GM21717 (cell line): ENCODE results near the gene KCNK2.

ENCODE experiments used
- ATAC-seq: cut with Tn5 transposase; IDR thresholded peaks from one replicate; pipeline ENCODE4 v1.9.1; 2021; ENCODE audit warnings: mild to moderate bottlenecking, moderate library complexity; ENCODE audit not compliant: unreplicated experiment

The KCNK2 gene

DNA sequence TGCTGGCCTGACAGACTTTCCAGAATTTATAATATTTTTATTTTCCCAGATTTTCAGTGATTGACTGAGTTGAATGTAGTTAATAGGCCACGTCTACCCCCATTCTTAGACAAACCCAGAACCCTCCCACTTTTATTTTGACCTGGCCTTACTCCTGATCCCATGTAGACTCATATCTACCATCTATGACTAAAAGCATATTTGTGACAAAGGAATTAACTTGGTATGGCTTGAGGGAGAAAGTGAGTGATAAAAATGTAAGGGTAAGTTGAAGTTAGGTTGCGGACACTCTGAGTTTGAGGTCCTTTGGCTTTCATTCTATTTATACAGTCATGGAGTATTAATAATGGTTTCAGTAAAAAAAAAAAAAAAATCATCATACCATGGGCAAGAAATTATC lies 168.4 kb downstream of the KCNK2 start:
- no peak for ATAC-seq

DNA sequence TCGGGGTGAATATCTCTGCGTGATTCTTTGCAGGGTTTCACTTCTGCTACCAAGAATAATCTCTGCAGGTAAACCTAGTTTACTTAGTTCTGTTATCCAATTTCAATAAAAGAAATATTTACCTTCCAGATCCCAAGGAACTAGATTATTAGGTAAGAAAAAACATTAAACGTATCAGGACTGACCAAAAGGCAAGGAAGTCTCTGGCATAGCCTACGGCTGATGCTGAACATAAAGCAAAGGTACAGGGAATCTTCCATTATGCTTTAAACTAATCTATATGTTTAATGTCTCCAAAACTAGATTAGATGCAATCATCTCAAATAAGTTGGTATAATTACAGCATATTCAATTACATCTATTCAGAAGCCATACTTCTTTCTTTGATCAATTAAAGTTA lies 168.9 kb downstream of the KCNK2 start:
- no peak for ATAC-seq

DNA sequence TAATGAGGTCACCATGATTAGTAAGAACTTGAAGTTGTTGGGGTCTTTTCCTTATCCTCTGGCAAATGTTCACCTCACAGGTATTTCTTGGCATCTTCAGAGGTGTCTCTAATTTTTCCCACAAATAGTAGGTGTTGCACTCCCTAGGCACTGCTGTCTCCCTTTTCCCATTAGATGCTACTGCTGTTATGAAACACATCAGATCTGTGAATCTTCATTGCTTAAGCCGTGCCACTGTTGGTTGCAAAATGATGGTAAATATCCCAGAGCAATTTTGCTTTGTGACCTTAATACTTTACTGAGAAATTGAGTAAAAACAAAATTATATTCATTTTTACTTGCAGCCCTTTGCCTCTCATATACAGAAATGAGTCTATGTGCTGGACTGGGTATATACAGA lies 169.6 kb downstream of the KCNK2 start:
- no peak for ATAC-seq

DNA sequence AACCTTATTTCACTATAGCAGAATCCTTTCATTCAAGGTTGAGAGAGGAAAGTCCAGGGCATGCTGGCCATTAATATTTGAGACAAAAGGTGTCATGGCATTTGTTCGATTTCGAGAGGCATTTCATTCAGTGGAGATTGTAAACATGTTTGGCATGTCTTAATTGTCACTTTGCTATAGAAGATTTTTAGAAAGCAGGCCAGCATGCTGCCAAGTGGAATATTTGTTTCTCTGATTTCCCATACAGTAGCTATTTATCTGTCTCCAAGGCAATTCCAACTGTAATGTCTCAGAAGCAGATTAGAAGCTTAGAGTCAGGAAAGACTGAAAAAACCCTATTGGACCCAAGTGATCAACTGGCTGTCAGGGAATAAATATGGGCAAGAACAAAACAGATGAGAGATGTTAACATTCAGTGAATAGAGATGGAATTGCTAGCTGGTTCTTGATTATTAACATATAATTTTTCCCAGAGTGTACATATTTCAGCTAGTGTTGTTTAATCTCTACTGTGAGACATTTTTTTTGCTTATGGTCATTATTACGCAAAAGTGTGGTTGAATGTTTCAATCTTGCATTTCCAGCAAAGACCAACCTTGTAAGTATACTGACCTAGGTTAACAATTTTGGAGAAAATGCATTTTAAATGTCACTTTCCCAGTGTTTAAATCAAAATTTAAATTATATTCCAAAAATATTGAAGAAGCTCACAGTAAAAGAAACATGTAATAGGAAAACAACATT lies 174.6 kb downstream of the KCNK2 start:
- no peak for ATAC-seq

DNA sequence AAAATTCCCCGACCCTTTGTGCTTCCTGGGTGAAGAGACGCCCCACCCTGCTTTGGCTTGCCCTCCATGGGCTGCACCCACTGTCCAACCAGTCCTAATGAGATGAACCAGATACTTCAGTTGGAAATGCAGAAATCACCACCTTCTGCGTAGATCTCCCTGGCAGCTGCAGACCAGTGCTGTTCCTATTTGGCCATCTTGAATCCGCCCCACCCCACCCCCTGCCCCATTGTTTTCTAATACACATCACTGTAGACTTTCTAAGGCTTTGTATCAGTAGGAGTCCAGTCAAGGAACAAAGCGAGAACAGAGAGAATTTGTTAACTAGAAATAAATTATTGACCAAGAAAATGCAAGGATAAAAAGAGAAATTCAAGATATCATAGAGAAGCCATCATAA lies 178.2 kb downstream of the KCNK2 start:
- no peak for ATAC-seq

DNA sequence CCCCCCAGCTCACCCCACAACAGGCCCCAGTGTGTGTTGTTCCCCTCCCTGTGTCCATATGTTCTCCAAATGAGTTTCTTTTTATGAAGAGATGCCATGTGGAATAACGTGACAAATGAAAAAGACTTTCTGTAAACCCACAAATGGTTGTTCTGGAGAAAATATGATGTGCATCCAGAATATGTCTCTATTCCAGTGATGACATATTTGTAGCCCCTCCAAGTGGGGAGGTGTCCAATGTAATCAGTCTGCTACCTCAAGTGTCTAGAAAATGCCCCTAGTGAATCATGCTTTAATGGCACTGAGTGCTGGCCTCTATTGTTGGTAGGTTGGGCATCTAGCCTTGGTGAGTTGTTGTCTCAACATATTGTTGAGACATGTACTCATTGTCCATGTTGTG lies 179.6 kb downstream of the KCNK2 start:
- no peak for ATAC-seq

DNA sequence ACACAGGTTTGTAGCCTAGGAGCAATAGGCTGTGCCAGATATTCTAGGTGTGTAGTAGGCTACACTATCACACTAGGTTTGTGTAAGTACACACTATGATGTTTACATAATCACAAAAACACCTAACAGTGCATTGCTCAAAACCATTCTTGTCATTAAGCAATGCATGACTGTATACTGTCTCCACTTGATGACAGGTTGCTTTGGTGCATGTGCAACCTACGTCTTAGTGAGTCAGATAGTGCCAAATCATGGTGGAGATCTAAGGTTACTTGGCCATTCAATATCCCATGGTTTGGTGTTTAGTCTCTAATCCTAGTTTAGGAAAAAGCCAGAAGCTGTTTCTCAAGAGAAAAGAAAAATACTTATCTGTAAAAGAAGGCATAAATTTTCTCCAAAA lies 181.1 kb downstream of the KCNK2 start:
- ATAC-seq, result no peak

DNA sequence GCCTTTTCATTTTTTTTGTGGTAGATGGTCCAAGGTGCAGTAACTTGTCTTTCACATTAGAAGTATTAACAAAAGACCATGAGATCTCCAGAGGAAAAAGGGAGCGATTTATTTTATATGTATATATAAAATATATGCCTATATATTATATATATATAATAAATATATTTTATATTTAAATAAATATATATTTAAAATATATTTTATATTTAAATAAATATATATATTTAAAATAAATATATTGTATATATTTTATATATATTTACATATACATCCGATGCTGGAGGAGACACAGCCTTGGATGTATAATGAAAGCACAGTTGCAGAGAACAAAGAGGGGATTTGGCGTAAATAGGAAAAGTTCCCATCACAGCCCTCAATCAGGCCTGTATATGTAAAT lies 182.1 kb downstream of the KCNK2 start:
- ATAC-seq, result no peak

DNA sequence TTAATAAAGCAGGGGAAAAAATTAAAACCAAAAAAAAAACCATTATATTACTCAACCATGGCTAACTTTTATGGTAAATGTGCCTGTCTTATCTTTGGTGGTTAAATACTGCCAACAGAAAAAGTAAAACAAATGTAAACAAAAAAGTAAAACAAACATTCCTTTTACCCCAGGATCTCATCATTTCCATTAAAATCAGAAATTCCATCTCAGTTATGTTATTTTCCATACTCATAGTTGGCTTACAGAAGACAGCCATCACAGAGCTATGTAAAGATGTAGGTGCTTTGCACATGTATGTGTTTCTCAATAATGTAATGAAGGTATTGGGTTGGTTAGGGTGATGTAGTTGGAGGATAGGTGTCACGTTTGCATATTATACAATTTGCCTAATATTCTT lies 185.0 kb downstream of the KCNK2 start:
- no peak for ATAC-seq

DNA sequence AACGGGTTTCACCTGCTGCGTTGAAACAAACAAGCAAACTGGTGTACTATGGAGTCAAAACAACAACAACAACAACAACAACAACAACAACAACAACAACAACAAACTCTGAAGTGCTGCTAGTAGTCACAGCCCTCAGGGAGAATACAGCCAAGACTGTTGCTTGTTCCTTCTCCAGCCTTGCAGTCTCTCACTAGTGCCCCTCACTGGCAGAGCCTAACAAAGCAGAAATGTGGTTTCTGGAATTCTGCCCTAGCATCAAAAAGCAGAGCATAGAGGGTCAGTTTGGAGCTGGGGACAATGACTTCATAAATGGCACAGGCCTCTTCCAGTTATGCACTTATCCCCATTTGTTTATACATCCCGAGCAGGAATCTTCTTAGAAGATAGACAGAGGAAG lies 187.4 kb downstream of the KCNK2 start:
- ATAC-seq, result no peak

DNA sequence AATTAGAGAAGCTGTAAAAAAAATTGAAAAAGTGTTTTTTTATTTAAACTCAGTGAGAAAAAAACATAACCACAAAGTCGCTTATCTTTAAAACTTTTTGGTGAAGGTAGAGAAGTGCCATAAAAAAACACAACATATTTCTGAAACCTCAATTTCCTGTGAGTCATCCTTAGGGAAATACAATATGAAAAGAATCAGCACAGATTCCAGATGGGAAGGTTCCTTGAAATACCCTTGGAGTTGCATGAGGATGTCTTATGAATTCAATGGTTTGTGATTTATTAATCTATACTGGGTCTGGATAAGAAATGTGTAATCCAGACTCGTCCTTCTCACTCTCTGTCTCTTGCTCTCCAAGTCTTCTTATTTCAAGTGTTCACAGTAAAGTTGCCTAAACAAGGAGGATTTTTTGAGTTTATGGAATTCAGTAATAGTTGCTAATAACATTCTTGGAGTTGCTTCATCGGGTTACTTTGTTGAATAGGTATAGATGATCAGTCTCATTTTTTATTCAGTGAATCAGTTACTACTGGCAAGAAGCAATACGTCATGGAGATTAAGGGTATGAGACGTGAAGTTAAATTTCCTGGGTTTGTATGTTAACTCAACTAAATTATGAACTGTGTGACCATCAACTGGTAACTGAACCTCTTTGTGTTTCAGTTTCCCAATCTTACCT lies 191.4 kb downstream of the KCNK2 start:
- no peak for ATAC-seq

DNA sequence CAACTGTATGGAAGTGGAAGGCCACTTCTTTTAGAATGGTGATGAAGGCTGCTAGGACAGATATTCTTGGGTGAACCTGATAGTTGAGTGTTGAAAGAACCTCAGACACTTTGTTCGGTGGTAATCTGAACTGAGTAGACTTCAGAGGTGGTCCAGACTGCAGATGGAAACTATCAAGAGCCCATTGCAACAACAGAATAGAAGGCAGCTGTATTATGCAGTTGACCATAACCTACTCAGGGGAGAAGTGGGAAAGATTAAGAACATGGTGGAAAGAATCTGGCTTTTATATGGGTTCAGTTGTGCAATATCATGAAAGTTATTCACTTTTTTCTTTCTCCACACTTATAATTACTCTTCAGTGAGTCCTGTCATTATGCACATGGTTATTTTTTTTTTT lies 194.0 kb downstream of the KCNK2 start:
- ATAC-seq, result no peak

DNA sequence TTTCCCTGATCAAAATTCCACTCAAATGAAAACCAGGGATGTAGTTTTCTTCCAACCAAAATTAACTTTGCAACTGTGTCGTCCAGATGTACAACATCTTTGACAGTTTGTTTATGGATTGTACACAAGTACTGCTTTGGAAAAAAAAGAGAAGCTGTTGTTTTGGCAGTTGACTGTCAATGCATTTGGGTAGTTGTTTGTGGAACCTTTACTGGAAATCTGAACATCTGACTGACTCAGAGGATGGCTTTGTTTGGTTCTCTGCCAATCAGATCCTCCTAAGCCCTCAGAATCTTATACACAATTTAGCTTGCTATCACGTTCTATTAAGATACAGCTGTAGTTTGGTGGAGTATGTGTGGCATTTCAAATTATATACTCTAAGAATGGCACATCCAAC lies 195.0 kb downstream of the KCNK2 start:
- no peak for ATAC-seq

DNA sequence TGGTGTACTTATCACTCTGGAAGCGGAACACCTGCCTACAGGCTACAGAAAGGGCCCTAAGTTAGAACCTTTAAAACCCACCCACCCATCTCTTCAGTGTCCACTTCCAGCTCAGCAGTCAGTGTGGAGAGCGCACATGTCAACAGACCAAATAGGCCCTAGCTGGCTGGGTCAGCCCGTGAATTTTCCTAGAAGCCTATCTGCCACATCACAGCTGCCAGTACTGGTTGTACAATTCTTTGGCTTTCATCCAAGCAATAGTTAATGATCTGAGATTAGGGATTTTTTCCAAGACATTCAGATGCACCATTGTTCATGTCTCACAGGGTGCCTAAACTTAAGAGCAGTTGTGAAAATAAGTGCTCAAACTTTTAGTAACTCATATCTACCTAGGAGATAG lies 197.1 kb downstream of the KCNK2 start:
- ATAC-seq, result no peak

DNA sequence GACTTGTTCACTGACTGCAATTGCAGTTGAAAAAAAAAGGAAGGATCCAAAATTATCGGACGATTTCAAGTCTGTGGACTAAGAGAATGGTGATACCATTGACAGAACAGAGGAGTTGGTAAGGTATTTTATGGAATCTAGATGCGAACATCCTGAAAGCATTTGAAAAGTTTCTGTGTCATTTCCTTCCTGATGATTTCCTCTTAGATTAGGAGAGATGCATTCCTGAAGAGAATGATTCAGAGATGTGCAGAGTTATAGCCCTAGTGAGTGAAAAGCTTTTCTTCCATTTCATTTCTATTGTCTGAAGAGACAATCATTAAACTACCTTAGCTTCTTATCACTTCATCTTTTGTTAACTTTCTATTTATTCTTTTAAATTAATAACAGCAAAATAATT lies 200.0 kb downstream of the KCNK2 start:
- ATAC-seq, result no peak

DNA sequence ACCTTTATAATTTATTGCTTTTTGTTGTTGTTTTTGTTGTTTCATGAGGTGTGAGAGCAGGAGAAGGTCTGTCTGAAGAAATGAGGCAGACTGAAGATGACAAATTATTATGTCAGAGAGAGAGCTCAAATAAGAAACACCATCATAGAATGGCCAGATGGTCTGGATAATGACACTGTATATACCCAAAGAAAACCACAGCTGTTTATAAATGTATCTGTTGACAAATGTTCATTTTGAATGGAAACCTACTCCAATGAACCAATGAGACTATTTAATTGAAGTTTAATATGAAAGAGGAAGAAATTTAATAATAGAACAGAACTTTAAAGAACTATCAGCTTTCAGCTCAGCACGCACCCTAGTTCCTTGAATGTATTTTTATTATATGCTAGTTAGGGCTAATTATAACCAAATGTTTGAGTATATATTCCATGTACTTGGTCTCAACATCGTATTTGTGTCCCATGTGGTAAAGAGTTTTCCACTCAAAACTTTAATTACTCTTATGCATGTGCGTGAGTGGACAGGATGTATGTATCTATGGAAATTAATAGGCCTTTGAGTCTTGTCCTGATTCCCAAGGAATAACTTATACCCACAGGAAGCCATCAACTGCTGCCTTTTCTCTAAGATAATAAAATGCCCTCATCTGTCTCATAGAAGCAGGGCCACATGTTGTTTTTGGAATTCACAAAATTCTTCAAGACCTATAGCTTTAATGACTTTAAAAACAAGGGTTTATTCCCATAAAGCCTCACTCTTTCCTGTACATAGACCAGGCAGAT lies 202.7 kb downstream of the KCNK2 start:
- no peak for ATAC-seq
